ENCODE data around the gene BPIFB6. TPM values are rescaled to one million over a fixed set of nuclear protein-coding genes. Genes with fewer than 3 reads are reported as not detected.

Gene BPIFB6
- total RNA-seq, 1 experiment from 2014 or later: not detected

DNA sequence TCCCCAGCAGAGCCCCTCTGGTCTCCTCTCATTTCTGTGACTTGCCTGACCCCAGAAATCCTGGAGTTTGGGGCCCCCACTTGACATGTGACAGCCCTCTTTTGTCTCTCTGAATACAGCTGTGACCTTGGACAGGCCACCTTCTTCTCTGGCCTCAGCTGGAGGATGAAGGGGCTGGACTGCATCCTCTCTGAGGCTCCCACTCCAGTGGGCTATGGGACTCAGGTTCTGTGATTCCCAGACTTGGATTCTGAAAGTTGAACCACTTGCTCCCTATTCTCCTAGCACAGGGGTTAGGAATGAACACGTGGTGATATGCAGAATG lies 31.3 kb downstream of the BPIFB6 start (continued):
- TF ChIP-seq, protein P1, sequence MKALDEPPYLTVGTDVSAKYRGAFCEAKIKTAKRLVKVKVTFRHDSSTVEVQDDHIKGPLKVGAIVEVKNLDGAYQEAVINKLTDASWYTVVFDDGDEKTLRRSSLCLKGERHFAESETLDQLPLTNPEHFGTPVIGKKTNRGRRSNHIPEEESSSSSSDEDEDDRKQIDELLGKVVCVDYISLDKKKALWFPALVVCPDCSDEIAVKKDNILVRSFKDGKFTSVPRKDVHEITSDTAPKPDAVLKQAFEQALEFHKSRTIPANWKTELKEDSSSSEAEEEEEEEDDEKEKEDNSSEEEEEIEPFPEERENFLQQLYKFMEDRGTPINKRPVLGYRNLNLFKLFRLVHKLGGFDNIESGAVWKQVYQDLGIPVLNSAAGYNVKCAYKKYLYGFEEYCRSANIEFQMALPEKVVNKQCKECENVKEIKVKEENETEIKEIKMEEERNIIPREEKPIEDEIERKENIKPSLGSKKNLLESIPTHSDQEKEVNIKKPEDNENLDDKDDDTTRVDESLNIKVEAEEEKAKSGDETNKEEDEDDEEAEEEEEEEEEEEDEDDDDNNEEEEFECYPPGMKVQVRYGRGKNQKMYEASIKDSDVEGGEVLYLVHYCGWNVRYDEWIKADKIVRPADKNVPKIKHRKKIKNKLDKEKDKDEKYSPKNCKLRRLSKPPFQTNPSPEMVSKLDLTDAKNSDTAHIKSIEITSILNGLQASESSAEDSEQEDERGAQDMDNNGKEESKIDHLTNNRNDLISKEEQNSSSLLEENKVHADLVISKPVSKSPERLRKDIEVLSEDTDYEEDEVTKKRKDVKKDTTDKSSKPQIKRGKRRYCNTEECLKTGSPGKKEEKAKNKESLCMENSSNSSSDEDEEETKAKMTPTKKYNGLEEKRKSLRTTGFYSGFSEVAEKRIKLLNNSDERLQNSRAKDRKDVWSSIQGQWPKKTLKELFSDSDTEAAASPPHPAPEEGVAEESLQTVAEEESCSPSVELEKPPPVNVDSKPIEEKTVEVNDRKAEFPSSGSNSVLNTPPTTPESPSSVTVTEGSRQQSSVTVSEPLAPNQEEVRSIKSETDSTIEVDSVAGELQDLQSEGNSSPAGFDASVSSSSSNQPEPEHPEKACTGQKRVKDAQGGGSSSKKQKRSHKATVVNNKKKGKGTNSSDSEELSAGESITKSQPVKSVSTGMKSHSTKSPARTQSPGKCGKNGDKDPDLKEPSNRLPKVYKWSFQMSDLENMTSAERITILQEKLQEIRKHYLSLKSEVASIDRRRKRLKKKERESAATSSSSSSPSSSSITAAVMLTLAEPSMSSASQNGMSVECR (CRISPR knock-in tag; IDR thresholded peaks at IDR 0.05; ENCODE audit: borderline replicate concordance): no peak
- no peak for TF ChIP-seq NFE2L1 (CRISPR knock-in tag; IDR thresholded peaks at IDR 0.05)
- no peak for TF ChIP-seq ERG (CRISPR knock-in tag; IDR thresholded peaks at IDR 0.05)
- TF ChIP-seq, protein P2, sequence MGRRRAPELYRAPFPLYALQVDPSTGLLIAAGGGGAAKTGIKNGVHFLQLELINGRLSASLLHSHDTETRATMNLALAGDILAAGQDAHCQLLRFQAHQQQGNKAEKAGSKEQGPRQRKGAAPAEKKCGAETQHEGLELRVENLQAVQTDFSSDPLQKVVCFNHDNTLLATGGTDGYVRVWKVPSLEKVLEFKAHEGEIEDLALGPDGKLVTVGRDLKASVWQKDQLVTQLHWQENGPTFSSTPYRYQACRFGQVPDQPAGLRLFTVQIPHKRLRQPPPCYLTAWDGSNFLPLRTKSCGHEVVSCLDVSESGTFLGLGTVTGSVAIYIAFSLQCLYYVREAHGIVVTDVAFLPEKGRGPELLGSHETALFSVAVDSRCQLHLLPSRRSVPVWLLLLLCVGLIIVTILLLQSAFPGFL (CRISPR knock-in tag; IDR thresholded peaks at IDR 0.05; ENCODE audit: borderline replicate concordance): no peak
- TF ChIP-seq RORB (CRISPR knock-in tag; IDR thresholded peaks at IDR 0.05): no peak
- TF ChIP-seq SMAD4 (CRISPR knock-in tag; IDR thresholded peaks at IDR 0.05): no peak
- TF ChIP-seq, protein P3, sequence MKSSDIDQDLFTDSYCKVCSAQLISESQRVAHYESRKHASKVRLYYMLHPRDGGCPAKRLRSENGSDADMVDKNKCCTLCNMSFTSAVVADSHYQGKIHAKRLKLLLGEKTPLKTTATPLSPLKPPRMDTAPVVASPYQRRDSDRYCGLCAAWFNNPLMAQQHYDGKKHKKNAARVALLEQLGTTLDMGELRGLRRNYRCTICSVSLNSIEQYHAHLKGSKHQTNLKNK (CRISPR knock-in tag; IDR thresholded peaks at IDR 0.05): no peak
- no peak for TF ChIP-seq MLX (CRISPR knock-in tag; IDR thresholded peaks at IDR 0.05)

DNA sequence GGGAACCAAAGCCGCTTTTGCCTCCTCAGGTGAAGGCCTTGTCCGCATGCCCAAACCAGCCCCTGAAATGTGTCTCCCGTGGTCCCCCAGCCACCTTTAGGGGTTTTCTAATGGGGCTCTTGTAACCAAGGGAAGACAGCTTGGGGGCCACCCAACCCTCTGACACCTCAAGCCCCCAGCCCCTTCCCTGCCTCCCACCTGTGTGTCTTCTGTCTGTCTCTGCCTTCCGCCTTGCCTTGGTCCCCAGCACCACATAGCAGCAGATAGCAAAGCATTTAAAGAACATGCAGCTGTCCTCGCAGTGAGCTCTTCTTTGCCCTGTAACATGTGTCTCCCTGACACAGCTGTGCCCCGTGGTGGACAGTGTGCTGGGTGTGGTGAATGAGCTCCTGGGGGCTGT lies 31.8 kb downstream of the BPIFB6 start:
- CTCF ChIA-PET: no interaction called here
- DNase-seq (ENCODE audit: low spot score): no peak
- Mint-ChIP-seq H3K4me1 (no peaks in the 10 kb centered on the region), H3K27me3 (ENCODE audit: low read depth) (no peaks in the 10 kb centered on the region), H3K27ac (no peak overlapping the region), H3K4me3 (no peak overlapping the region), H3K9me3 (no peaks in the 10 kb centered on the region), H3K36me3 (no peaks in the 10 kb centered on the region)
- POLR2A ChIA-PET: no interaction called here
- no peak for ATAC-seq
- TF ChIP-seq, protein P2 (CRISPR knock-in tag; IDR thresholded peaks at IDR 0.05; ENCODE audit: borderline replicate concordance): no peak
- TF ChIP-seq NR3C1 (CRISPR knock-in tag; conservative IDR thresholded peaks at IDR 0.05; ENCODE audit: low read depth) (no peak), STAT6 (CRISPR knock-in tag; conservative IDR thresholded peaks at IDR 0.05; ENCODE audit: low read depth) (no peak), ZNF396 (CRISPR knock-in tag; IDR thresholded peaks at IDR 0.05; ENCODE audit: borderline replicate concordance) (no peak), ZNF317 (CRISPR knock-in tag; IDR thresholded peaks at IDR 0.05; ENCODE audit: borderline replicate concordance, low read depth) (no peak), ZNF263 (CRISPR knock-in tag; IDR thresholded peaks at IDR 0.05; ENCODE audit: low read depth) (no peak), FOXK1 (CRISPR knock-in tag; IDR thresholded peaks at IDR 0.05) (no peak), ESRRA (CRISPR knock-in tag; IDR thresholded peaks at IDR 0.05; ENCODE audit: borderline replicate concordance) (no peak), SMAD3 (CRISPR knock-in tag; IDR thresholded peaks at IDR 0.05; ENCODE audit: borderline replicate concordance) (no peak), GRHL2 (CRISPR knock-in tag; IDR thresholded peaks at IDR 0.05; ENCODE audit: insufficient replicate concordance, severe bottlenecking) (no peak), AFF4 (CRISPR knock-in tag; IDR thresholded peaks at IDR 0.05; ENCODE audit: borderline replicate concordance) (no peak)
- TF ChIP-seq, protein P4, sequence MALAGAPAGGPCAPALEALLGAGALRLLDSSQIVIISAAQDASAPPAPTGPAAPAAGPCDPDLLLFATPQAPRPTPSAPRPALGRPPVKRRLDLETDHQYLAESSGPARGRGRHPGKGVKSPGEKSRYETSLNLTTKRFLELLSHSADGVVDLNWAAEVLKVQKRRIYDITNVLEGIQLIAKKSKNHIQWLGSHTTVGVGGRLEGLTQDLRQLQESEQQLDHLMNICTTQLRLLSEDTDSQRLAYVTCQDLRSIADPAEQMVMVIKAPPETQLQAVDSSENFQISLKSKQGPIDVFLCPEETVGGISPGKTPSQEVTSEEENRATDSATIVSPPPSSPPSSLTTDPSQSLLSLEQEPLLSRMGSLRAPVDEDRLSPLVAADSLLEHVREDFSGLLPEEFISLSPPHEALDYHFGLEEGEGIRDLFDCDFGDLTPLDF (CRISPR knock-in tag; IDR thresholded peaks at IDR 0.05): no peak
